GM12878 (cell line): ENCODE results near the gene AP1S3.
"Not testable (repeated sequence)": the region's sequence is repeated elsewhere in the genome, so short reads cannot be mapped to it uniquely, and the experiment has no call there.

Experiments used
- ATF2 ChIP-seq: IDR thresholded peaks from 2 replicates; pipeline ENCODE4 v1.6.1; 2012; ENCODE audit warnings: low read length, inconsistent platforms
- CTCF ChIP-seq, 3 experiments: IDR thresholded peaks in 2 of 3; conservative IDR thresholded peaks in 1 of 3; 2 replicates each; pipeline ENCODE4 v1.5.1; 2011; ENCODE audit warnings: low read depth in 3 of 3, low read length in 3 of 3, mild to moderate bottlenecking in 3 of 3, control low read depth in 2 of 3, moderate library complexity in 2 of 3, inconsistent platforms in 1 of 3, mixed read lengths in 1 of 3; ENCODE audit not compliant: control insufficient read depth in 2 of 3, insufficient read depth in 1 of 3; ENCODE audit errors: extremely low read depth in 1 of 3
- GABPA ChIP-seq: IDR thresholded peaks from 2 replicates; pipeline ENCODE4 v1.6.1; 2014; ENCODE audit warnings: antibody characterized with exemption, low read depth, mild to moderate bottlenecking, inconsistent platforms

- not testable (repeated sequence) for TF ChIP-seq ATF2; CTCF (IDR thresholded peaks at IDR 0.05 in 2 of 3, conservative IDR thresholded peaks at IDR 0.05 in 1 of 3; ENCODE audit: control insufficient read depth in 2 of 3, extremely low read depth in 1 of 3, insufficient read depth in 1 of 3, low read depth in 3 of 3, low read length in 3 of 3); GABPA
Observed at GRCh38 chr2:223788106-223788505, 49.3 kb downstream of the AP1S3 start.
